Ectodermal cell (in vitro differentiated cells): Measurements from ENCODE around the gene RAI14.
"Not testable (repeated sequence)": the region's sequence is repeated elsewhere in the genome, so short reads cannot be mapped to it uniquely, and the experiment has no call there.

Experiments
- H3K27ac ChIP-seq: 2 replicates; pipeline ENCODE4 v1.7.0; 2013; ENCODE audit warnings: mild to moderate bottlenecking, low read depth, low read length; ENCODE audit not compliant: insufficient read depth, poor library complexity, severe bottlenecking
- H3K27me3 ChIP-seq: 2 replicates; pipeline ENCODE4 v1.7.0; 2013; ENCODE audit warnings: mild to moderate bottlenecking, low read length; ENCODE audit not compliant: insufficient read depth, control insufficient read depth, poor library complexity, severe bottlenecking
- H3K36me3 ChIP-seq: one replicate; pipeline ENCODE4 v1.7.0; 2013; ENCODE audit warnings: low read length; ENCODE audit not compliant: control insufficient read depth, insufficient read depth
- H3K4me1 ChIP-seq: one replicate; pipeline ENCODE4 v1.7.0; 2013; ENCODE audit warnings: low read length; ENCODE audit not compliant: control insufficient read depth, insufficient read depth
- H3K4me3 ChIP-seq: 2 replicates; pipeline ENCODE4 v1.7.0; 2013; ENCODE audit warnings: low read depth, low read length, control low read depth; ENCODE audit not compliant: insufficient read depth
- H3K9me3 ChIP-seq: 2 replicates; pipeline ENCODE4 v1.7.0; 2013; ENCODE audit warnings: mild to moderate bottlenecking, low read length, moderate library complexity; ENCODE audit not compliant: control insufficient read depth
- WGBS, 2 experiments: methylation state at CpG; one replicate each; pipeline ENCODE4 v1.1.7; 2013; ENCODE audit warnings: missing lambda C conversion rate in 2 of 2; 5-methylcytosine and 5-hydroxymethylcytosine counted together

RAI14 gene

GRCh38 chr5:34830827-34831226, 174.7 kb downstream of the RAI14 start:
- not testable (repeated sequence) for H3K27me3 ChIP-seq, H3K4me3 ChIP-seq, H3K27ac ChIP-seq

GRCh38 chr5:34831303-34831702, 175.2 kb downstream of the RAI14 start:
- Histone ChIP-seq H3K36me3 (peaks cover 24% of the 10 kb centered on the region), H3K27ac (no peak overlapping the region), H3K4me1 (no peaks in the 10 kb centered on the region), H3K4me3 (no peak overlapping the region), H3K27me3 (no peaks in the 10 kb centered on the region), H3K9me3 (no peaks in the 10 kb centered on the region)

More at GRCh38 chr5:34830827-34831226, 174.7 kb downstream of the RAI14 start:
- peaks cover 25% of the 10 kb centered on the region for H3K36me3 ChIP-seq
- 71 to 74% methylated on average over 5 to 6 of the region's 7 CpGs for WGBS, 2 experiments
- not testable (repeated sequence) for H3K9me3 ChIP-seq, H3K4me1 ChIP-seq

DNA sequence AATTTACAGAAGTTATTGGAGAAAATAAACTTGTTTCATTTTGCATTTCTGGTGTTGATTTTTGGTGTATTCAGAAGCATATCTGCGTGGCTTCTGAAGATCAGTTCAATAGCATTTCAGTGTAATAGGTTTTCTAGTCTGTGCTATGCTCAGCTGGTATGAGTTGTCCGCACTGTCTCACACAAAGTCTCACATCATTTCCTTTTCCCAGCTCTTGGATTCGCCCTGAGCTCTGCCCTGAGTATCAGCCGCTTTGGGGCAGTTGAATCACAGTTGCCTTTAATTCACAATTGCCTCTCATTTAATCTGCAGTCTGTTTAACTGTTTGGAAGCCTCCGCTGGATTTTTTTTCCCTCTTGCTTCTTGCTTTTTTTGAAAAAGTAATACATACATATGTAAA, 176.4 kb downstream of the RAI14 start:
- Histone ChIP-seq H3K4me1 (no peaks in the 10 kb centered on the region), H3K27ac (no peak overlapping the region), H3K9me3 (no peaks in the 10 kb centered on the region), H3K4me3 (no peak overlapping the region), H3K36me3 (peaks cover 12% of the 10 kb centered on the region), H3K27me3 (no peaks in the 10 kb centered on the region)
- WGBS, 2 experiments = 91 to 100% methylated on average over 4 of the region's 5 CpGs

DNA sequence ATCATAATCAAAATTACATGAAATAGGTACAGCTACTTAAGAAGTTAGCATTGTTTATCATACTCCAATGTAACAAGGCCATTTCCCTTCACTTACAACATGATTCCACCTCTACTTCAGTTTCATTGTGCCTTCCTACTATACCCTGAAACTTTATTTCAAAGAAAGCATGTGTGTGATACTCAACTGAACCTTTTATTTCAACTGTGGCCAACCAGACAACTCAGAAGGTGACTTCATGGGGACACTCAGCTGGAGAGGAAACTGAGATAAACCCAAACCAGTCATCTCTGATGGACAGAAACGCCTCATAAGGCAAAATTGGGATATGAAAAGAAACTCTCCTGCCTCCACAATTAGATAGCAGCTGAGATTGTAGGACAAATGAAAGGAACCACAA, 177.0 kb downstream of the RAI14 start:
- 83 to 96% methylated on average over 1 of the region's 1 CpG for WGBS, 2 experiments
- Histone ChIP-seq H3K36me3 (peaks cover 10% of the 10 kb centered on the region), H3K9me3 (no peaks in the 10 kb centered on the region), H3K4me3 (no peak overlapping the region), H3K27ac (no peak overlapping the region), H3K4me1 (no peaks in the 10 kb centered on the region), H3K27me3 (no peaks in the 10 kb centered on the region)

- Histone ChIP-seq H3K4me1 (no peaks in the 10 kb centered on the region), H3K27ac (no peak overlapping the region), H3K36me3 (peaks cover 6% of the 10 kb centered on the region), H3K27me3 (no peaks in the 10 kb centered on the region), H3K4me3 (no peak overlapping the region), H3K9me3 (no peaks in the 10 kb centered on the region)
- WGBS, 2 experiments = 79% methylated on average over 9 of the region's 9 CpGs
Measured at GRCh38 chr5:34833976-34834793, 178.1 kb downstream of the RAI14 start.

DNA sequence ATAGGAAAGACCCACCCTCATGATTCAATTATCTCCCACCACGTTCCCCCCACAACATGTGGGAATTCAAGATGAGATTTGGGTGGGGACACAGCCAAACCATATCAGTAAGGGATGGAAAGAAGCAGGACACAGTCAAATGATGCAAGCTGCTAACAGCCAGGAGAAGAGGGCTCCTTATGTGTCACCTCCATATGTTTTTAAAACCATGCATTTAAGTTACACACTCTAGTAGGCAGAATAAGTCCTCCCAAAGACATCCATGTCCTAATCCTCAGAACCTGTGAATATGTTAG, 178.6 kb downstream of the RAI14 start:
- H3K27me3 ChIP-seq = no peaks in the 10 kb centered on the region
- 80 to 100% methylated on average over 1 of the region's 1 CpG for WGBS, 2 experiments
- H3K9me3 ChIP-seq = no peaks in the 10 kb centered on the region
- peaks cover 4% of the 10 kb centered on the region for H3K36me3 ChIP-seq
- H3K4me3 ChIP-seq = no peak overlapping the region
- no peaks in the 10 kb centered on the region for H3K4me1 ChIP-seq
- H3K27ac ChIP-seq = no peak overlapping the region

DNA sequence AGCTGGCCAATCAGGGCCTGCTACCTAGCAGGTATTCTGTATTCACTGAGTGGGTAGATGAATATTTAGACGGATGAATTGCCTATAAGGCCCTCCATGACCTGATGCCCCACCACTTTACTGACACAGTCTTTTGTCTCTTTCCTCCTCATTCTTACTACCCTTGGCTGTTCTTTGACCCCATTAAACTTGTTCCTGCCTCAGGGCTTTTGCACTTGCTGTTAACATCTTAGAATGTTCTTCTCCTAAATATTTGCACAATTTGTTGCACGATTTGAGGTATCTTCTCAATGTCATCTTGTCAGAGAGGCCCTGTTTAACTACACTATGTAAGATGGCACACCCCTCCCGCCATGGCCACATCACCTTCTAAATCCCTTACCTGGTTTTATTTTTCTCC, 179.5 kb downstream of the RAI14 start:
- 91 to 93% methylated on average over 3 of the region's 3 CpGs for WGBS, 2 experiments

DNA sequence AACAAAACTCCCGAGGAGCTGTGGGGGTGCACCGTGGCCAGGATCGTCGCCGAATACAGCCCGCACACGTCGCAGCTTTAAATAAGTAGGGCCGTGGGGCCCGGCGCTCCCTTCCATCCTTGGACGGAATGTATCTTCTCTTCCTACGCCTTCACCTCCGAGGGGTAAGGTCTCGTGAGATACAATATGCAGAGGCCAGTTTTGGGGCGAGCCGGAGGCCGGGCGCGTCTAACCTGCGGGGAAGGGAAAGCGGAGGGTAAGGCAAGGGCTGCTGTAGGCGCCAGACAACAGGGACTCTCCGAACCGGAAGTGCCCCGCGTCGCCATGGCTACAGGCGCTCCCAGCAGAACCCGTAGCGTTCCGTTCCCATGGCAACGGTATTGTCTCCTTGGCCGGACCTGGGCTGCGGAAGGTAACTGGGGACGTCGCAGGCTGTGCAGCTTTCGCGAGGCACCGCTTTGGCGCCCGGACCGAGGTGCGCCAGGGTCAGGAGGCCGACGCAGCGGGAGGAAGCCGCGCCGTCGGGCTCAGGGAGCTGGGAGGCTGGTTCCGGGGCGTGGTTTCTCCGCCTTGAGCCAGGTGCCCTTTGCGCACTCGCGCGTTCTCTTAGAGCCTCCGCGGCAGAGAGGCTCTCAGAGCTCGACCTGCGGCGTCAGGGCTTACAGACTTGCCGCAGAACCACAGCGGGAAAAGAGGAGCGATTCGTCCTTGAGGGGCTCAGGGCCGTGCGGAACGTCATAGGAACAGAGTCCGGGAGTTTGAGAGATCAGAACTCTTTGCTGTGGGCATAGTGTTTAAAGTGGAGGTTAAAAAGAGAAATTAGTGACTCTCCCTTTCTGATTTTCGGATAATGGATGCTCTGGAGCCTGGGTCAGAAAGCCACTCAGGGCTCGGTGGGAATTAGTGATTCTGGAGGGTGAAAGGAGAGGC, 182.9 kb downstream of the RAI14 start, which contains the start of gene TTC23L:
TTC23L (plus strand) TSS at position 380 of the 930 bp plus-strand sequence. CDS start 1,508 bp downstream, outside the sequence.
- Histone ChIP-seq H3K9me3 (no peaks in the 10 kb centered on the region), H3K4me1 (no peaks in the 10 kb centered on the region), H3K4me3 (peak within 1 kb of the TSS; percentile 62), H3K27me3 (no peaks in the 10 kb centered on the region), H3K27ac (peak within 1 kb of the TSS; percentile 78), H3K36me3 (no peaks in the 10 kb centered on the region)
- 3% methylated on average over 73 of the region's 73 CpGs for WGBS, 2 experiments

More for the DNA sequence above, 179.5 kb downstream of the RAI14 start:
- Histone ChIP-seq H3K27me3 (no peaks in the 10 kb centered on the region), H3K4me3 (no peak overlapping the region), H3K9me3 (no peaks in the 10 kb centered on the region), H3K36me3 (no peaks in the 10 kb centered on the region), H3K27ac (no peak overlapping the region), H3K4me1 (no peaks in the 10 kb centered on the region)

DNA sequence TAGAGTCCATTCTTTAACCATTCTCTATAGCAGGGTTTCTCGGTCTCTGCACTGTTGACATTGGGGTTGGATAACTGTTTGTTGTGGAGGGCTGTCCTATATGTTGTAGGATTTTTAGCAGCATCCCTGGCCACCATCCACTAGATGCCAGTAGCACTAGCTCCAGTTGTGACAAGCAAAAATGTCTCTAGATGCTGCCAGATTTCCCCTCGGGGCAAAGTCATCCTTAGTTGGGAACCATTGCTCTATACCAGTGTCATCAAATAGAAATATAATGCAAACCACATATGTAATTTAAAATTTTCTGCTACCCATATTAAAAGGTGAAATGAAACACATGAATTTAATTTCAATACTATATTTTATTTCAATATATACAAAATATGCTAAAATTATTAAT, 185.7 kb downstream of the RAI14 start:
- Histone ChIP-seq H3K36me3 (no peaks in the 10 kb centered on the region), H3K4me3 (no peak overlapping the region), H3K27me3 (no peaks in the 10 kb centered on the region), H3K9me3 (no peaks in the 10 kb centered on the region), H3K27ac (no peak overlapping the region), H3K4me1 (no peaks in the 10 kb centered on the region)
- WGBS, 2 experiments = 92 to 95% methylated on average over 2 of the region's 2 CpGs

DNA sequence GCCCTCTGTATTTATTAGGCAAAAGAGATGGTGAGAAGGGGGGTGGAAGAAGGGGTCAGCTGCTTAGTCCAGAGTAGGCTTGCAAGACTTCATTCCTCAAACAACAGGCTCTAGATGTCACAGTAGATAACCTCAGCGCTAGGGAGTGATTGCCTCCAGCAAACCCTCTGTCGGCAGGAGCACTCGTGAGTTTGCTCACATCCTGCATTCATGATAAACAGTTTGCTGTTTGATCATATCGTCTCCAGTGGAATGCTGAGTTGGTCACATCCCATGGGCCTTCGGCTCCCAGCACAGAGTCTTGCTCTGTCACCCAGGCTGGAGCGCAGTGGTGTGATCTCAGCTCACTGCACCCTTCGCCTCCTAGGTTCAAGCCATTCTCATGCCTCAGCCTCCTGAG, 186.4 kb downstream of the RAI14 start:
- Histone ChIP-seq H3K4me3 (no peak overlapping the region), H3K27ac (no peak overlapping the region), H3K9me3 (no peaks in the 10 kb centered on the region), H3K36me3 (no peaks in the 10 kb centered on the region), H3K27me3 (no peaks in the 10 kb centered on the region), H3K4me1 (no peaks in the 10 kb centered on the region)
- 91 to 95% methylated on average over 7 of the region's 7 CpGs for WGBS, 2 experiments
